Mesothelial cell of epicardium (in vitro differentiated cells): ENCODE data around the gene MPP4. TPM values are rescaled to one million over a fixed set of nuclear protein-coding genes. Genes with fewer than 3 reads are reported as not detected.

Experiments used
- DNase-seq, 2 experiments: peaks; one replicate each; pipeline ENCODE4 v3.0.0; 2021; ENCODE audit warnings: low spot score in 2 of 2; ENCODE audit not compliant: unreplicated experiment in 2 of 2
- H3K27ac Mint-ChIP-seq: 2 replicates; pipeline ENCODE4 v1.8.0; 2021; ENCODE audit warnings: mixed read lengths
- H3K27me3 Mint-ChIP-seq: 2 replicates; pipeline ENCODE4 v1.8.0; 2021; ENCODE audit warnings: low read depth, mixed read lengths
- H3K36me3 Mint-ChIP-seq: 2 replicates; pipeline ENCODE4 v1.8.0; 2021; ENCODE audit warnings: mixed read lengths
- H3K4me1 Mint-ChIP-seq: 2 replicates; pipeline ENCODE4 v1.8.0; 2021; ENCODE audit warnings: mixed read lengths
- H3K4me3 Mint-ChIP-seq: 2 replicates; pipeline ENCODE4 v1.8.0; 2021; ENCODE audit warnings: mild to moderate bottlenecking, moderate library complexity, mixed read lengths
- H3K9me3 Mint-ChIP-seq: 2 replicates; pipeline ENCODE4 v1.8.0; 2021; ENCODE audit warnings: mixed read lengths
- CTCF ChIP-seq: fragments of 200-600 bp; sonication (generic); IDR thresholded peaks from one replicate; pipeline ENCODE4 v1.5.0; 2021; ENCODE audit warnings: antibody characterized with exemption; ENCODE audit not compliant: unreplicated experiment
- total RNA-seq: library from RNA; stranded (reverse); gene quantifications from 3 replicates; pipeline ENCODE4 v1.2.1, GENCODE V29; 2021

MPP4 gene
- total RNA-seq, 1 donor from 2014 or later = 0.27 TPM

GRCh38 chr2:201608021-201608420 lies 90.4 kb downstream of the MPP4 start:
- no peak for TF ChIP-seq CTCF
- Mint-ChIP-seq H3K27me3 (peaks cover 16% of the 10 kb centered on the region), H3K4me1 (no peaks in the 10 kb centered on the region), H3K4me3 (no peak overlapping the region), H3K9me3 (peaks cover 31% of the 10 kb centered on the region), H3K36me3 (peaks cover 2% of the 10 kb centered on the region), H3K27ac (no peak overlapping the region)
- DNase-seq = no peak

DNA sequence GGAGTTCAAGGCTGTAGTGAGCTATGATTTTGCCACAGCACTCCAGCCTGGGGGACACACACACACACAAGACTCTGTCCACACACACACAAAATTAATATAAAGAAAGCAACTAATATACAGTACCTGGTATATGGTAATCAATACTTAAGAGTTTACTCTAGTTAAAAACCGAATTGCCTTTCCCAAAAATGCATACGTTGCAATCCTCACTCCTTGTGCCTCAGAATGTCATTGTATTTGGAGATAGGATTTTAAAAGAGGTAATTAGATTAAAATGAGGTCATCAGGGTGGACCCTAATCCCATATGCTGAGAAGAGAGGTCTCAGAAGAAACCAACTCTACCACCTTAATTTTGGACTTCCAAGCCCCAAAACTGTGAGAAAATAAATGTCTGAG lies 90.9 kb downstream of the MPP4 start:
- H3K4me3 Mint-ChIP-seq = no peak overlapping the region
- H3K36me3 Mint-ChIP-seq = peaks cover 2% of the 10 kb centered on the region
- H3K9me3 Mint-ChIP-seq = peaks cover 31% of the 10 kb centered on the region
- H3K27me3 Mint-ChIP-seq = peaks cover 16% of the 10 kb centered on the region
- H3K27ac Mint-ChIP-seq = no peak overlapping the region
- DNase-seq = no peak
- no peaks in the 10 kb centered on the region for H3K4me1 Mint-ChIP-seq
- no peak for TF ChIP-seq CTCF

DNA sequence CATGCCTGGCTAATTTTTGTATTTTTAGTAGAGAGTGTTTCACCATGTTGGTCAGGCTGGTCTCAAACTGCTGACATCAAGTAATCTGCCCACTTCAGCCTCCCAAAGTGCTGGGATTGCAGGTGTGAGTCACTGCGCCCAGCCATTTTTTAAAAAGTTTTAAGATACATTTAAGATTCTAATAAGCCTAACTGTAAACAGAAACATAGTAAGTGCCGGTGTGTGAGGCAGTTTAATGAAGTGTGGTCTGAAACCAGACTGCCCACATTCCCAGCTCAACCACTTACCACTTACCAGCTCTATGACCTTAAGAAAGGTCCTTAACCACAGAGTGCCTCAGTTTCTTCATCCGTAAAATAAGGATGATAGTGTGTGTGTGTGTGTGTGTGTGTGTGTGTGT lies 97.5 kb downstream of the MPP4 start:
- TF ChIP-seq CTCF = no peak
- H3K9me3 Mint-ChIP-seq = peaks cover 12% of the 10 kb centered on the region
- H3K27ac Mint-ChIP-seq = no peak overlapping the region
- H3K4me1 Mint-ChIP-seq = no peaks in the 10 kb centered on the region
- H3K4me3 Mint-ChIP-seq = no peak overlapping the region
- H3K27me3 Mint-ChIP-seq = peaks cover 14% of the 10 kb centered on the region
- H3K36me3 Mint-ChIP-seq = no peaks in the 10 kb centered on the region
- no peak for DNase-seq

- no peak for DNase-seq
- no peak for TF ChIP-seq CTCF
- H3K27me3 Mint-ChIP-seq = no peaks in the 10 kb centered on the region
- no peaks in the 10 kb centered on the region for H3K36me3 Mint-ChIP-seq
- H3K4me3 Mint-ChIP-seq = no peak overlapping the region
- no peaks in the 10 kb centered on the region for H3K4me1 Mint-ChIP-seq
- H3K27ac Mint-ChIP-seq = no peak overlapping the region
- peaks cover 13% of the 10 kb centered on the region for H3K9me3 Mint-ChIP-seq
Measured at GRCh38 chr2:201597397-201597796, 101.0 kb downstream of the MPP4 start.

Other genes with a start within 250 kb of the MPP4 start
- gene TRAK2, start 247.2 kb downstream of the MPP4 start, total RNA-seq = 18.9 to 21.5 TPM (median 19.9 TPM) in 3 replicates
- 38.7 to 44.4 TPM (median 42.5 TPM) in 3 replicates for gene STRADB, start 246.9 kb downstream of the MPP4 start, total RNA-seq
- gene TMEM237, start 55.1 kb downstream of the MPP4 start, total RNA-seq = 44.1 to 52.7 TPM (median 50.0 TPM) in 3 replicates
- 36.1 to 40.8 TPM (median 36.5 TPM) in 3 replicates for gene ALS2, start 82.3 kb upstream of the MPP4 start, total RNA-seq
- 6.8 to 7.3 TPM (median 7.2 TPM) in 3 replicates for gene CDK15, start 107.9 kb upstream of the MPP4 start, total RNA-seq